GM10847 (cell line): ENCODE data around the gene PPIE.

Source experiments
- POLR2A ChIP-seq: IDR thresholded peaks from 2 replicates; pipeline ENCODE4 v1.6.1; 2011; ENCODE audit not compliant: insufficient read length; ENCODE audit errors: extremely low read depth

Gene PPIE

DNA sequence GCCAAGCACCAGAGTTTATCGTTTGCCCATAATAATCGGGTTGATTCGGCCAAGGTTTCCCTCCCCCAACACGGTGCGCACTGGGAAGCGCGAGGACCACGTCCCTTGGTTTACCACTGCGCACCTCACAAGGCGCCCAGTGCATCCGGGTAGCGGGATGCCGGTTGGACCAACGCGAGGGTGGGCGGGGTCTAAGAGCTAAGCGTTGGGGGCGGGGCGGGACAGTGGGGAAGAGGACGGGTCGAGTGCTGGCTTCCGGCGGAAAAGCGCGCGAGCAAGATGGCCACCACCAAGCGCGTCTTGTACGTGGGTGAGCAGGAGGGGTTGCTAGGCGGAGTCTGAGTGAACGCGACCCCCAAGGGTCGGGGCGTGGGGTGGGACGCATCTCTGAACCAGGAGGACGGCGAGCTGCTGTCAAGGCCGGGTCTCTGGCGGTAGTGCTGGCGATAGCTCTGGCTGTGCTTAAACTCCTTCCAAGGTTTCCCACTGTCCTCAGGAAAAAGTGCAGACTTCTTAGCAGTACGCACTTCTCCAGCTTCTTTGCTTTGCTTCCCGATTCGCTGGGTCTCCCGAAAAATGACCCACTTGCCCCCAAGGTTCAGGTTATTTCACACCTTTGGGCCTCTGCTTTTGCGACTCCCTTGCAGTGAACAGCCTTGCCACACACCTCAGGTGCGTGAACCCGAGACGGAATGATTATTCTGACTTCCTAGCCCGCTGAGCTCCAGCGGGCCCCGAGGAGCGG, at the start of gene PPIE:
Gene PPIE, plus strand, starts transcription at position 261 of the 745 bp plus-strand sequence. Its CDS starts 19 bp downstream, at position 280.
- peak; percentile 81 for TF ChIP-seq POLR2A

DNA sequence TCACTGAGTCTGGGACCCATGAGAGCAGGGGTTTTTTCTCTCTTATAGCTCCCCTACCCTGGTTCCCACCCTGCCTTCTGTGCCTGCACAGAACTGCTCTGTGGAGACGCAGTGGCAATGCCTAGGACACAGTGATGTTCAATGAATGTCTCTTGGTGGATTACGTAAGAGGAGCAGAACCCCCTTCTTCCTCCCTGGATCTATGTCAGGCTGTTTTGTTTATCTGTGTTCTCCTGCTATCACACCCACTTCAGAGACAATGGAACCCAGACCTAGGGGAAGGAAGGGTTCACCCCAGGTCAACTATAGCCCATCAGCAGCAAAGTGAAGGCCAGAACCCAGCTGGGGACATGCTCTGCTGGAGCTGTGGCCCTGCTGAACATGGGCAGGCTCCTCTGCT, 49.5 kb upstream of the PPIE start:
- no peak for TF ChIP-seq POLR2A

DNA sequence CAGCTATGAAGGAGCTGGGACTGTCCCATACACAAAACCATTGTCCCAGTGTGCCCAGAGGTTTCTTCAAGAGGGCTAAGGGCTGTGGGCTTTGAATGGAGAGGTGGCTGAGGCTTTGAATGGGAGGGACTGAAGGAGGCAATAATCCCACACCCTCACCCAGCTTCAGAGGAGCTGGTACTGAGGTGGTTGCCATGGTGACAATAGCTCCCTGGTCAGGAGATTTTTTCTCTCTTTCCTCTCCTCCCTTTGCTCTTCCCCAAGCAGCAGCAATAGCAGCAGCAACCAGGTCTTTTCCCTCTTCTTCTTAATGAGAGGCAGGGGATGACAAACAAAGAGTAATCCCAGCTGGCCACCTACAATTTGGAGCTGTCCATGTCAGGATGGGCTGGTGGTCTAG, 49.0 kb upstream of the PPIE start:
- TF ChIP-seq POLR2A: no peak

DNA sequence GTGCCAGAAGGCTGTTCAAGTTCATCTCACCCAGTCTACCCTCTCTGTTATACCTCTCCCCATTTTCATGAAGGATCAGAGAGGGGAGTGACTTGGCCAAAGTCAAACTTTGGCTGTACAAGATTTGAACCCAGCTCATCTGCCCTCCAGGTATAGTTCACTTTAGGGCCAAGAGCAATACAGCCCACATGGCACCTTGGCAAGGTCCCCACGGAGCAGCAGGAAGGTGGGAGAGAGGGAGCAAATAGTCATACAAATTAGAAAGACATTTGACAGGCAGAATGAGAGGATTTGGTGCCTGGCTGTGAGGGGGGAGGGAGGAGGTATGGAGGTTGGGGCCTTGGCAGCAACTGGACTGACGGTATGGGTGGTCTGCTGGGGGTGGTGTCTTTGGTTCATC, 48.5 kb upstream of the PPIE start:
- TF ChIP-seq POLR2A: no peak

DNA sequence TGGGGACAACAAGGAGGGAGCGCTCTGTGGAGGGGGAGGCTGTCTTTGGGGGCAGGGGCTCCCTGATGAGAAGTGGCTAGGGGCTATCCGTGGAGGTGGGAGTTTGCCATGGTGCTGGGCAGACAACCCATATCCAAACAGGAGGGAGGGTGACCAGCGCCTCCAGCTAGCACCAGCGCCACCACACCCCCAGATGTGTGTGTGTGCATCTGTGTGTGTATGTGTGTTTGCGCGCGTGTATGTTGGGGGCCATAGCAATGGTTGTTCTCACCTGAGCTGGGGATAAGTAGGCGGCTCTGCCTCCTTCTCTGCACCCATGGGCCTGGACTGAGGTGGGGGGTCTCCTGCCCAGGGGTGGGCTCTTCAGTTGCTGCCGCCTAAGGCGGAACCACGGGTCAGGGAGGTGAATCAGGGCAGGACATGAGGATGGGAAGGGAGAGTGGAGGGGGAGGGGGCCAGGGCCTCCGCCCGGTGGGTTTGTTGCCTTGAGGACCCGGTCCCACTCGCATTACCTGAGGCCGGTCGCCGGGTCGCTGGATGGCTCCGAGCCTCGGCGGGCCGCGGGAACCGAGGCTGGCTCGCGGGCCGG, 47.8 kb upstream of the PPIE start:
- no peak for TF ChIP-seq POLR2A

DNA sequence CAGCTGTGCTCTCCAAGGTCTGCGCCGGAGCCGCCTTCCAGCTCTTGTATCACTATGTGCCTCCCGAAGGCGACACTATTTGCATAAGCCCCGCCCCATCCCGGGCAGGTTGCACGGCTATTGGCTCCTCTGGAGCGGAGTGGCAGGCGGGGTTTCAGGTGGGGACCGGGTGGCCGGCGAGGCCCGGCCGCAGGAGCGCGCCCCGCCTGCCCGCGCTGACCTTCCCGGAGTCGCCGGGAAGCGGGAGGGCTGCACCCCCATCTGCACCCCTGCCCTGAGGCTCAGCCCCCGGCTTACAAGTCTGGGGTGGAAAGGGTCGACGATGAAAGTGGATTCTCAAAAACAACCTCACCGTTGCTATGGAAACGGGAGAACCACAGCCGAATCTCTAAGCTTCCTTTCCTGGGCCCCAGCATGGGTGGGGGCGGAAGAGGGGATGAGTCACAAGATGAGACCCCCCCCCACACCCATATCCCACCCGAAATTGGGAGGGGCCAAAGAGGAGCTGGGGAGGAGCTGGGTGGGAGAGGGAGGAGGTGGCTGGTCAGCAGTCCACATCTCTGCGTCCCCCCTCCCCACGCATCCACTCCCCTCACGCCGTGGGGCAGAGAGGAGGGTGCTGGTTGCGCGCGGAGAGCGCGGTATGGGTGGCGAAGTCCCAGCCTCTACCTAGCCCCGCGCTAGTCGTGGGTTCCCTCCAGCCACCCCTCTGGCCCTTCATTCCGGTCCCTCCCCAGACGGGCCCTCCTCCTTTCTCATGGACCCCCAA, 47.1 kb upstream of the PPIE start, which contains the start of gene HPCAL4:
Gene HPCAL4, minus strand, starts transcription at position 51 of the 769 bp plus-strand sequence. CDS start 6,830 bp downstream, outside the sequence.
- TF ChIP-seq POLR2A: no peak

DNA sequence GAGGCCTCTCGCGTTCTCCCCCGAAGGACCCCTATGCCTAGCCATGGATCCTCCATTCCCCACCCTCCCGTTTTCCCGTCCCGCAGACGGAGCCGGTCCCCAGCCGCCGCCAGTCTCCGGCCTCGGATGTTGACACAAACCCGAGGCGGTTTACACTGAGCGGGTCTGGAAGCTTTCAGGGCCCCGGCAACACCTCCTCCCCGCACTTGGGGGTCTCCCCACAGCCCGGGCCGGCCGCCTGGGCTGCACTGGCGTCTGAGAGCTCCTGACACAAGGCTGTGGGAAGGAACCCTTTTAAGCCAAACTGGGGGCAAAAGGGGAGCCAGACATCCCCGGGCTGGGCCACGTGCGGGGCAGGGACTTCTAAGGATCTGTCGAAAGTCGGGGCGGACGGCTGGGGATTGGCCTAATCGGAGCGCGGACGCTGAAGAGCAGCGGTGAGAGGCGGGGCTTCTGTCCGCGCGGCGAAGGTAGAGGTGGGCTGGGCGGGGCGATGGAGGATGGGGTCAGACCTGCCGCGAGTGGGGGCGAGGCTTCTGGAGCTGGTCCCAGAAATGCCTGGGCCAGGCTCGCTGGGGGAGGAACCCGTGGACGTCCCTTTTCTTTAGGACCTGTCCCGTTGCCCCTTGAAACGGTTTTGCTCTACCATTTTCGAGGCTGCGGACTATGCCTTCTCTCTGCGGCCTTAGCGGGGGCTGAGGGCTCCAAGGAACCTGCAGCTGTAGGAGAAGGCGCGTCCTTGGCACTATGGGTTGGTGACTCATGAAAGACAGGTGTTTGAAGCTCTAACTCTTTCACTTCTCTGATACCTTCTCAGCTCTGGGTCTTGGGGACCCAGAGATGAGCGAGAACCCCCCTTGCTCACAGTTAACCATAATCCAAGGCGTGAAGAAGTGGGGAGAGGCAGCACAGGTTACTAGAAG, 46.3 kb upstream of the PPIE start:
- TF ChIP-seq POLR2A: no peak

DNA sequence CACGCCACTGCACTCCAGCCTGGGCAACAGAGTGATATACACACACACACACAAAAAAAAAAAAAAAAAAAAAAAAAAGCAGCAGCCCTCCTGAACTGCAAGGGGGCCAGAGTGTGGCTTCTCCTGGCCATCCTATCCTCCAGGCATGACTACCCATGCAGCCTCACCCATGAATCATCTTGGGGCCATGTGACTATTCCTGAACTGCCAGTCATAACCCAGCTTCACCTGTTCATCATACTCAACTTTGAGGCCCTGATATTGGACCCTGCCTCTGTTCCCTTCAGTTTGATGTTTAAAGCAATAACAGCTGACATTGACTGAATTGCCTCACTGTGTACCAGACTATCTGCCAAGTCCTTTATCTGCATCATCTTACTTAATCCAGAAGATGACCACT, 44.7 kb upstream of the PPIE start:
- no peak for TF ChIP-seq POLR2A

DNA sequence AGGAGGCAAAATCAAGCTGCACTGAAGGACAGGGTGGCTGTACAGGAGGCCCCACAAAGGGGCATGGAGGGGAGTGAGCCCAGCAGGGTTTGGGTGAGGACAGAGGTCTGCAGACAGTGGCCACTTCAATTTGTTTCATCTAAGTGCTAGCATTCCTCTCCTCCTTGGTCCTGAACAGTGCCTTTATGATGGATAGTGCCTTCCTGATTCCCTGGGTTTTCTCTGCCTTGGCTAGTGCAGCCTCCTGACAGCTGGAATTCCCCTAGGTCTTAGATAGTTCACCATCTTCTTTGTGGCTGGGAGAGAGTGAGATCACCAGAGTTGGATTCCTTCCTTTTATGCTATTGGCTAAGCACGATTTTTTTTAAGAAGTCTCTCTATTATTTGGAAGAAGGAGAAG, 43.7 kb upstream of the PPIE start:
- TF ChIP-seq POLR2A: no peak

DNA sequence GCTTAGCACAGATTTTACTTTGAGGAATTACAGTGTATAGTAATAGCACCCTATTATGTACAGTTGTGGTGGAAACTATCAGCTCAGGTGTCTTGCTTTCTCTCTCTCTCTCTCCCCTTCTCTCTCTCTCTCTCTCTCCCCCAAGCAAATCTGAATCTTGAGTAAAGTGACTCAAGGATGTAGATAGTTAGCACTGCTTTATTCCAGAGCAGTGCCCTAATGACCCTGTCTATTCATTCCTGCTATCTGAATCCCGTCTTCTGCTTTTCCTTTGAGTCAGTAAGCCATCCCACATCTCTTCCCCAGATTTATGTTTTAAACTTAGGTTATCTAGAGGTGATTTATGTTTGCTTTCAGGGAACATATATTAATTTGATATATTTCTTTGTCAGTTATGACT, 42.2 kb upstream of the PPIE start:
- no peak for TF ChIP-seq POLR2A

DNA sequence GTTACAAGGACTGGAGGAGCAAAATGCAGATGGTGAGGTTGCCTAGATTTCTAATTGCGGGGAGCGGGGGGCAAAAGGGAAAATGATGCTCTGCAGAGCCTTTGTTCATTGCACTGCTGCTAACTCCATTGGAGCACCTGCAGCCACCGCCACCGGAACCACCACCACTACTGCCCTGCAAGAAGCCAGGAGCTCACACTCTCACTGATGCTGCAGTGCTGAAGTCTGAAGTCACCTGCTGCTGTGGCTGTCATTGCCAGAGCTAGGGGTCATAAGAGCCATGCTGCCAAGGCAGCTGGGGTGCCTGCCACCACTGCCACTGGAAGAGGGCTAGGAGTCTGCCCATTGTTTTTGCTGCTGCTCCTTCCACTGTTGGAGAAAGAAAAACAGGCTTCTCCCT, 40.1 kb upstream of the PPIE start:
- no peak for TF ChIP-seq POLR2A

DNA sequence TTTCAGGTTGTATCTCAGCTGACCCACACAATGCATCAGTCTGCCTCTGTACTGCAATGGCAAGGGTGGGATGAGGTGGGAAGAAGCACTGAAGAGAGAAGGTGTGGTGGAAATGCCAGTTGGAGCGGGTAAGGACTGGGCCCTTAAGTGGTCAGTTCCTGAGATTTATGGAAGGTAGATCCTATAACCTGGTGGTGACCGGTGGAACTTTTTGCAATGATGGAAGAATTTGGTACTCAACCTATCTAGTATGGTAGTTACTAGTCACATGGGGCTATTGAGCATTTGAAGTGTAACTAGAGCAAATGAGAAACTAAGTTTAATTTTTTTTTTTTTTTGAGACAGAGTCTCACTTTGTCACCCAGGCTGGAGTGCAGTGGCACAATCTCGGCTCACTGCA, 39.3 kb upstream of the PPIE start:
- TF ChIP-seq POLR2A: no peak

DNA sequence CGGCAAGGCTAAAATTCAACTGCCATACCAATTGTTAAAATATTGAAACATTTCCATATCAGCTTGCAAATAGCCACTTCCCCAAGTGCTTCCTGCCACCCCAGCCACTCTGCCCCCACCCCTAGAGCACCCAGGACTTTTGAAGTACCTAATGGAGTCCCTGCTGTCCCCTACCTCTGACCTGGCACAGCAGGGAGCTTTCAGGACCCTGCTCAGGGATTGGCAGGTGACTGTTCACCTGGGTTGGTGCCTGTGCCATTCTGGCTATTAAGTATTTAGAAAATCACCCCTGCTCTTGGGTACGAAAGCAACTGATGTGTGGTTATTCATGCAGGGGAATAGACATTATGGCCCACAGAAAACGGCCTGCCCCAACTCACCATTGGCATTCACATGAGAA, 38.3 kb upstream of the PPIE start:
- no peak for TF ChIP-seq POLR2A

DNA sequence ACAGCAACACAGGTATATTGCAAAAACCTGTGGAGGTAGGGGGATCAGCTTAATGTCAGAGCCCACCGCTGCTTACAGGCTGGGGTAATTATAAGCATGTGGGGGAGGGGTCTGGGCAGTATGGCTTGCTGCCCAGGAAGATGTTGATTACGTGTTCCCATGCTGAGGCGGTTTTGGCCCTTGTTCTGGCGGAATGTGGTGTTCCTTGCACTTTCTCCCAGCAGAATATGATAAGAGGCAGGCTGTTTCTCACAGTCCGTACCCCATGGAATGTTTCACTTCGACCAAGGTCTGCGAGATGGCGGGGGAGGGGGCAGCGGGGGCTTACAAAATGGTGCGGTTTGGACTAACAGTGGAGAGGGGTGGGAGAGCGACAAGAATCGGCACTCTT, 37.6 kb upstream of the PPIE start:
- TF ChIP-seq POLR2A: no peak

DNA sequence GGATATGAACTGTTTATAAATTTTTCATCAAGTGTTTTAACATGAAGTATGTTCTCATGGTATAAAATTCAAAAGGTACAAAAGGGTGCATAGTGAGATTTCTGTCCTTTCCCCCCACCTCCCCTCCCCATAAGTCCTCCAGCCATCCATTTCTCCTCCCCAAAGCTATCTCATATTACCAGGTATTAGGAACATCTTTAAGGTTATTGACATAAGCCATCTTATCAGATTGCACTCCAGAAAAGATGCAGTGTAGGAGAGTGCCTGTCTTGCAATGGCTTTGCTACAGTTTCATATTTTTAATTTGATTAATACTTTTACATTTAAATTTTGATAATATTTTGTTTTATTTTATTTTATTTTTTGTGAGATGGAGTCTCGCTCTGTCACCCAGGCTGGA, 33.9 kb upstream of the PPIE start:
- TF ChIP-seq POLR2A: no peak
